Right ventricle myocardium inferior (tissue), 1 donor: ENCODE results near the gene TTC39B. TPM values are rescaled to one million over a fixed set of nuclear protein-coding genes. Genes with fewer than 3 reads are reported as not detected.

Experiments
- ATAC-seq: fragments of 200-7000 bp; cut with Tn5 transposase; one replicate; pipeline ENCODE4 v1.9.1; 2020; ENCODE audit warnings: mild to moderate bottlenecking, moderate library complexity
- DNase-seq: peaks from one replicate; pipeline ENCODE4 v3.0.0; 2021; ENCODE audit errors: missing footprints
- intact Hi-C: fragments of 100-400 bp; cut with DNase I; formaldehyde crosslinking; loops from one replicate; pipeline ENCODE4 v1.11.0; 2022
- total RNA-seq: library from RNA; stranded (reverse); fragmentation: NEBNext Ultra II Directional; extraction: Animal tissue kit (Norgen Biotek cat#: 25700); gene quantifications from one replicate; pipeline ENCODE4 v1.2.1, GENCODE V29; 2021
- donor health status: DM: no; HTN: yes; CAD: no; lungs with severe emphysema.

The TTC39B gene
- total RNA-seq, 1 donor from 2014 or later, result 1.9 TPM

- peak; percentile 72 for ATAC-seq
- intact Hi-C loops, result no loop called here
- DNase-seq, result no peak
These were observed 151.2 kb downstream of the TTC39B start for GRCh38 chr9:15155826-15156225.

- DNase-seq (no peak), ATAC-seq (no peak)
- intact Hi-C loops, result no loop called here
These were observed 151.7 kb downstream of the TTC39B start for GRCh38 chr9:15155323-15155722.

- intact Hi-C loops, result no loop called here
- DNase-seq, result no peak
- no peak for ATAC-seq
These were observed 152.3 kb downstream of the TTC39B start for GRCh38 chr9:15154677-15155076.

GRCh38 chr9:15153961-15154360, 153.1 kb downstream of the TTC39B start:
- DNase-seq (no peak), ATAC-seq (no peak)
- intact Hi-C loops, result no loop called here

GRCh38 chr9:15150939-15151338, 156.1 kb downstream of the TTC39B start:
- no peak for ATAC-seq
- intact Hi-C loops, result no loop called here
- no peak for DNase-seq

GRCh38 chr9:15149450-15149849, 157.6 kb downstream of the TTC39B start:
- DNase-seq (no peak), ATAC-seq (no peak)
- intact Hi-C loops, result no loop called here

GRCh38 chr9:15146268-15146700, 160.7 kb downstream of the TTC39B start:
- ATAC-seq, result no peak
- intact Hi-C loops, result no loop called here

GRCh38 chr9:15144622-15145061, 162.4 kb downstream of the TTC39B start:
- DNase-seq, result no peak
- intact Hi-C loops, result no loop called here
- no peak for ATAC-seq

More at GRCh38 chr9:15146268-15146700, 160.7 kb downstream of the TTC39B start:
- DNase-seq, result no peak

GRCh38 chr9:15142878-15143534, 164.0 kb downstream of the TTC39B start:
- ATAC-seq, result peak; percentile 82
- no peak for DNase-seq
- intact Hi-C loops, result no loop called here

GRCh38 chr9:15140051-15140450, 167.0 kb downstream of the TTC39B start:
- intact Hi-C loops, result no loop called here
- DNase-seq (no peak), ATAC-seq (no peak)

- no peak for DNase-seq
- ATAC-seq, result no peak
- intact Hi-C loops, result no loop called here
These were observed 167.5 kb downstream of the TTC39B start for GRCh38 chr9:15139469-15139868.

- intact Hi-C loops, result no loop called here
- DNase-seq (no peak), ATAC-seq (no peak)
These were observed 168.7 kb downstream of the TTC39B start for GRCh38 chr9:15138357-15138686.

- intact Hi-C loops, result no loop called here
- DNase-seq (no peak), ATAC-seq (no peak)
These were observed 169.2 kb downstream of the TTC39B start for GRCh38 chr9:15137658-15138356.

- ATAC-seq, result no peak
- DNase-seq, result no peak
- intact Hi-C loops, result no loop called here
These were observed 169.9 kb downstream of the TTC39B start for GRCh38 chr9:15137089-15137488.

GRCh38 chr9:15136646-15137045, 170.4 kb downstream of the TTC39B start:
- ATAC-seq (no peak), DNase-seq (no peak)
- intact Hi-C loops, result no loop called here

GRCh38 chr9:15135164-15135792, 171.7 kb downstream of the TTC39B start:
- no peak for DNase-seq
- intact Hi-C loops, result loop anchor here (2.0 kb wide), 1 partner anchor 30 kb away; no protein-coding TSS in a partner anchor

GRCh38 chr9:15133488-15133887, 173.5 kb downstream of the TTC39B start:
- no peak for DNase-seq
- no peak for ATAC-seq
- intact Hi-C loops, result no loop called here

More at GRCh38 chr9:15135164-15135792, 171.7 kb downstream of the TTC39B start:
- peak; percentile 86 for ATAC-seq

- intact Hi-C loops, result no loop called here
- DNase-seq (no peak), ATAC-seq (no peak)
These were observed 174.9 kb downstream of the TTC39B start for GRCh38 chr9:15132091-15132490.

GRCh38 chr9:15131094-15131493, 175.9 kb downstream of the TTC39B start:
- DNase-seq, result no peak
- intact Hi-C loops, result no loop called here
- no peak for ATAC-seq

GRCh38 chr9:15127831-15128230, 179.2 kb downstream of the TTC39B start:
- ATAC-seq, result no peak
- DNase-seq, result no peak
- intact Hi-C loops, result no loop called here
